Endothelial cell of umbilical vein (primary cell): ENCODE results near the gene VWA8. TPM values are rescaled to one million over a fixed set of nuclear protein-coding genes. Genes with fewer than 3 reads are reported as not detected.

Source experiments
- BruUV-seq: library from RNA; stranded (reverse); fragments of 400-500 nt; replicated peaks from 2 replicates; lab custom pipeline; 2021; lab: Mats Ljungman, UMichigan
- CTCF ChIA-PET: fragments of 300-600, 350-600 bp; sonication (Branson Sonifier 250); formaldehyde crosslinking; loops from one replicate; lab custom pipeline; 2021; ENCODE audit warnings: antibody characterized with exemption, inconsistent platforms; lab: Charles Lee
- POLR2A ChIA-PET: fragments of 300-600, 350-600 bp; sonication (Branson Sonifier 250); formaldehyde crosslinking; loops from one replicate; lab custom pipeline; 2021; ENCODE audit warnings: antibody characterized with exemption, inconsistent platforms; lab: Charles Lee
- DNase-seq: peaks from one replicate; pipeline ENCODE4 v3.0.0-alpha.2; 2011; ENCODE audit warnings: low read depth, low spot score
- FAIRE-seq: peaks from 2 replicates; lab custom pipeline; 2011; peaks lifted over from hg19 to GRCh38; lab: Jason Lieb, UNC
- H2AFZ ChIP-seq: 2 replicates; pipeline ENCODE4 v1.6.0; 2012; ENCODE audit warnings: low read depth, low read length, control low read depth, inconsistent platforms
- H3K27ac ChIP-seq: 2 replicates; pipeline ENCODE4 v1.5.1; 2011; ENCODE audit warnings: low read depth, mild to moderate bottlenecking, control low read depth, low read length, moderate library complexity; ENCODE audit not compliant: insufficient read depth
- H3K27me3 ChIP-seq, 2 experiments: 2 replicates each; pipeline versions ENCODE4 v1.6.0 to v1.6.1; 2011; ENCODE audit warnings: low read length in 2 of 2, mixed read lengths in 1 of 2; ENCODE audit not compliant: control insufficient read depth in 2 of 2, insufficient read depth in 2 of 2
- H3K36me3 ChIP-seq, 2 experiments: 2 replicates in 1 of 2; 3 replicates in 1 of 2; pipeline ENCODE4 v1.5.1; 2011; ENCODE audit warnings: low read length in 2 of 2, mild to moderate bottlenecking in 1 of 2, moderate library complexity in 1 of 2; ENCODE audit not compliant: control insufficient read depth in 2 of 2, insufficient read depth in 2 of 2; ENCODE audit errors: extremely low read depth in 1 of 2
- H3K4me1 ChIP-seq: 3 replicates; pipeline ENCODE4 v1.5.1; 2011; ENCODE audit warnings: mild to moderate bottlenecking, low read length; ENCODE audit not compliant: control insufficient read depth, insufficient read depth; ENCODE audit errors: extremely low read depth
- H3K4me2 ChIP-seq: 2 replicates; pipeline ENCODE4 v1.6.1; 2011; ENCODE audit warnings: low read length, control low read depth, mixed read lengths; ENCODE audit not compliant: insufficient read depth
- H3K4me3 ChIP-seq, 3 experiments: fragments of 200-600 bp in 1 of 3; sonication (generic), shearing (Covaris generic) in 1 of 3; replicated peaks in 1 of 3; 2 replicates each; pipeline ENCODE4 v1.5.1; 2011 to 2016; ENCODE audit warnings: control low read depth in 3 of 3, low read length in 3 of 3, mild to moderate bottlenecking in 2 of 3, inconsistent platforms in 1 of 3, low read depth in 1 of 3, moderate library complexity in 1 of 3; ENCODE audit not compliant: insufficient read depth in 1 of 3
- H3K79me2 ChIP-seq: 2 replicates; pipeline ENCODE4 v1.6.0; 2012; ENCODE audit warnings: low read length, inconsistent platforms; ENCODE audit not compliant: control insufficient read depth, insufficient read depth
- H3K9ac ChIP-seq: replicated peaks from 2 replicates; pipeline ENCODE3; 2011; ENCODE audit warnings: low read length, control low read depth; ENCODE audit not compliant: insufficient read depth; ENCODE audit errors: extremely low read depth
- H3K9me1 ChIP-seq: replicated peaks from 3 replicates; pipeline ENCODE4 v1.6.0; 2011; ENCODE audit warnings: mild to moderate bottlenecking, low read length; ENCODE audit not compliant: control insufficient read depth, insufficient read depth; ENCODE audit errors: extremely low read depth
- H3K9me3 ChIP-seq: replicated peaks from 2 replicates; pipeline ENCODE4 v1.5.1; 2012; ENCODE audit warnings: low read length, inconsistent platforms; ENCODE audit not compliant: control insufficient read depth, insufficient read depth
- H4K20me1 ChIP-seq: replicated peaks from 2 replicates; pipeline ENCODE3; 2011; ENCODE audit warnings: mild to moderate bottlenecking, low read length; ENCODE audit not compliant: control insufficient read depth, insufficient read depth; ENCODE audit errors: extremely low read depth
- CTCF ChIP-seq, 2 donors: IDR thresholded peaks; 1 replicate in 1 of 2; 2 replicates in 1 of 2; pipeline ENCODE4 v1.5.1; 2011; ENCODE audit warnings: low read length in 2 of 2, mild to moderate bottlenecking in 2 of 2, moderate library complexity in 2 of 2, control low read depth in 1 of 2, inconsistent platforms in 1 of 2, low read depth in 1 of 2; ENCODE audit not compliant: insufficient read depth in 1 of 2; ENCODE audit errors: extremely low read depth in 1 of 2
- EZH2 ChIP-seq: IDR thresholded peaks from 2 replicates; pipeline ENCODE4 v1.6.1; 2012; ENCODE audit warnings: borderline replicate concordance, low read depth, mild to moderate bottlenecking, moderate library complexity, low read length, inconsistent platforms; ENCODE audit not compliant: severe bottlenecking
- FOS ChIP-seq: IDR thresholded peaks from 2 replicates; pipeline ENCODE4 v1.6.1; 2011; ENCODE audit warnings: mild to moderate bottlenecking, low read length, moderate library complexity, borderline replicate concordance; ENCODE audit not compliant: insufficient read depth
- GATA2 ChIP-seq: IDR thresholded peaks from 2 replicates; pipeline ENCODE4 v1.7.0; 2011; ENCODE audit warnings: low read depth, mild to moderate bottlenecking, moderate library complexity, mixed read lengths, low read length; ENCODE audit not compliant: insufficient read length, insufficient read depth
- JUN ChIP-seq: IDR thresholded peaks from 2 replicates; pipeline ENCODE4 v1.6.1; 2011; ENCODE audit warnings: borderline replicate concordance, low read depth; ENCODE audit not compliant: insufficient read length, insufficient read depth
- MYC ChIP-seq: IDR thresholded peaks from one replicate; pipeline ENCODE4 v1.6.1; 2011; ENCODE audit warnings: mild to moderate bottlenecking, low read depth, low read length
- POLR2A ChIP-seq: IDR thresholded peaks from 2 replicates; pipeline ENCODE4 v1.6.1; 2012; ENCODE audit warnings: low read depth, mild to moderate bottlenecking, control low read depth, low read length
- POLR2AphosphoS5 ChIP-seq: IDR thresholded peaks from 2 replicates; pipeline ENCODE4 v1.6.1; 2012; ENCODE audit warnings: low read depth, mild to moderate bottlenecking, control low read depth, low read length, moderate library complexity; ENCODE audit not compliant: insufficient read depth
- dilution Hi-C: fragments of 300-500 bp; cut with MboI; formaldehyde crosslinking; loops from one replicate; pipeline ENCODE4 v1.15.0; 2019; ENCODE audit warnings: low sequenced_read_pairs; ENCODE audit not compliant: extremely low pct_ligation_motif_present
- intact Hi-C: fragments of 100-400 bp; cut with micrococcal nuclease; formaldehyde crosslinking; loops from one replicate; pipeline ENCODE4 v1.10.0; 2022
- polyA plus RNA-seq, 4 experiments: library from polyadenylated mRNA; depleted of rRNA in 3 of 4; stranded (reverse) in 3 of 4; unstranded in 1 of 4; fragments of >200 nt; gene quantifications; 2 replicates each; pipeline versions ENCODE4 v1.2.1 to v1.2.3, GENCODE V29; 2011 to 2012; ENCODE audit warnings: missing spikeins in 1 of 4
- total RNA-seq: library from RNA; stranded (reverse); gene quantifications from 2 replicates; pipeline ENCODE4 v1.2.3, GENCODE V29; 2021
- TF ChIP-seq, protein P1 (sequence below): IDR thresholded peaks from 2 replicates; pipeline ENCODE4 v1.6.1; 2011; ENCODE audit not compliant: insufficient read depth, insufficient read length

VWA8 gene
- total and polyA plus RNA-seq, 2 donors (not counting 3 experiments of a cell fraction or from before 2014, with no cell fraction given) = 2.9 to 11.3 TPM

DNA sequence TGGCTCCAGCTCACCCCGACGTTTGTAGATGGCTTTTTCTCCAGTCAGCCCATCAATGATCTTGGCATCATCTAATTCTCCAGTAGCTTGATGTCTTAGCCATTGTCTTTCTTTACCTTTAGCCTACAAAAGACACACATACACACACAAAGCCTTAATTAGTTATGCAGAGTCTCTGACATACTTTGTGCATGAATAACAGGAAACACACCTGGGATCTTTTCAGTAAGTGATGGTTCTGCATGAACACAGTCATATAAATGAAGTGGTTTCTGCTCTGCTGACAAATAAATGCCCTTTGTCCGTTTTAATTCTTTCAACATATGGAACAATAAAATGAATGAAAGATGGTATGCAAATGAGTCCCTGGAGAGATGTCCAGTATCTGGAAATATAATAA is 370.3 kb downstream of the VWA8 start:
- H3K36me3 ChIP-seq = no peaks in the 10 kb centered on the region
- no peak overlapping the region for H3K4me2 ChIP-seq
- ChIA-PET CTCF (interaction anchor here (1.3 kb wide), 1 partner anchor 62 kb away, joined by 3 read pairs; no protein-coding TSS in a partner anchor), POLR2A (no interaction called here)
- TF ChIP-seq JUN = no peak
- BruUV-seq = no TSS peak
- no peaks in the 10 kb centered on the region for H3K79me2 ChIP-seq
- no peaks in the 10 kb centered on the region for H3K27me3 ChIP-seq
- H3K4me1 ChIP-seq = peaks cover 3% of the 10 kb centered on the region
- intact Hi-C loops (no loop called here), dilution Hi-C loops (no loop called here)
- no peak overlapping the region for H3K27ac ChIP-seq
- no peaks in the 10 kb centered on the region for H3K9me3 ChIP-seq
- H2AFZ ChIP-seq = no peak overlapping the region
- FAIRE-seq (no peak), DNase-seq (no peak)
- no peak overlapping the region for H3K4me3 ChIP-seq
- H3K9me1 ChIP-seq = no peaks in the 10 kb centered on the region
- H4K20me1 ChIP-seq = no peaks in the 10 kb centered on the region
- H3K9ac ChIP-seq = no peak overlapping the region

GRCh38 chr13:41590122-41590521 is 370.8 kb downstream of the VWA8 start:
- intact Hi-C loops = no loop called here
- DNase-seq (no peak), FAIRE-seq (no peak)
- dilution Hi-C loops = no loop called here
- TF ChIP-seq FOS = no peak
- TF ChIP-seq GATA2 = no peak
- no peak for TF ChIP-seq EZH2
- no peak for TF ChIP-seq POLR2A
- TF ChIP-seq, protein P1, sequence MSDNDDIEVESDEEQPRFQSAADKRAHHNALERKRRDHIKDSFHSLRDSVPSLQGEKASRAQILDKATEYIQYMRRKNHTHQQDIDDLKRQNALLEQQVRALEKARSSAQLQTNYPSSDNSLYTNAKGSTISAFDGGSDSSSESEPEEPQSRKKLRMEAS = no peak
- no peak for TF ChIP-seq CTCF (IDR thresholded peaks at IDR 0.05; ENCODE audit: extremely low read depth in 1 of 2, insufficient read depth in 1 of 2, low read depth in 1 of 2, low read length in 2 of 2)
- TF ChIP-seq POLR2AphosphoS5 = no peak
- no peak for TF ChIP-seq JUN
- no peak for TF ChIP-seq MYC
- no peak overlapping the region for H3K27ac ChIP-seq
- no peaks in the 10 kb centered on the region for H3K9me3 ChIP-seq
- H3K36me3 ChIP-seq = no peaks in the 10 kb centered on the region
- H4K20me1 ChIP-seq = no peaks in the 10 kb centered on the region
- H3K4me3 ChIP-seq = no peak overlapping the region
- no peak overlapping the region for H2AFZ ChIP-seq
- no peaks in the 10 kb centered on the region for H3K9me1 ChIP-seq
- peaks cover 3% of the 10 kb centered on the region for H3K4me1 ChIP-seq
- H3K9ac ChIP-seq = no peak overlapping the region
- no peaks in the 10 kb centered on the region for H3K79me2 ChIP-seq
- ChIA-PET POLR2A (interaction anchor here (0.6 kb wide), 1 partner anchor 103 kb away, joined by 3 read pairs; no protein-coding TSS in a partner anchor), CTCF (interaction anchor here (1.0 kb wide), 1 partner anchor 12 kb away, joined by 3 read pairs; no protein-coding TSS in a partner anchor)
- H3K4me2 ChIP-seq = no peak overlapping the region
- no peaks in the 10 kb centered on the region for H3K27me3 ChIP-seq
- no TSS peak for BruUV-seq
